SH-SY5Y (cell line): Measurements from ENCODE around the gene NMRK1.

Experiments used
- GATA2 ChIP-seq: IDR thresholded peaks from 2 replicates; pipeline ENCODE4 v1.6.1; 2011; ENCODE audit warnings: mild to moderate bottlenecking, low read depth, low read length
- GATA3 ChIP-seq: IDR thresholded peaks from 2 replicates; pipeline ENCODE4 v1.6.1; 2011; ENCODE audit warnings: low read depth, mild to moderate bottlenecking, low read length, moderate library complexity

DNA sequence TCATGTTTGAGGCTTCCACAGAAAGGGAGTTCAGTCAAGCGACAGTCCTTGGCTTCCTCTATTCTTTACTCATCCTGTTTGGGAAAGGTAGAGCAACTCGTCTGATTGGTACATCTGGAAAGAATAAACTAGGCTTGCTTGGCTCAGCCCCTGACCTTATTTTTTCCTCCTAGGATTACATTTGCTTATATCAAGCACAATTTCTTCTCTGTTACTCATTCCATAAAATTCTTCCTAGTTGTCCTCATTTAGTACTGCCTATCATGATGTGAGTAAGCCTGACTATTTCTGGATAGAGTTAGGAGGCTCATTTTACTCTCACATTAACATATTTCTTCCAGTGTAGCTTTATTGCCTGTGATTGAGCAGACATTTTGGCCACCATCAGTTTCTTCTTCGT, 48.9 kb downstream of the NMRK1 start:
- TF ChIP-seq GATA2 (no peak), GATA3 (no peak)
